ENCODE results near the gene ATOX1.
"Not testable (repeated sequence)": the region's sequence is repeated elsewhere in the genome, so short reads cannot be mapped to it uniquely, and the experiment has no call there.

ATOX1 gene

GRCh38 chr5:151737431-151737830 lies 21.0 kb downstream of the ATOX1 start:
- Histone ChIP-seq H3K79me1 (ENCODE audit: low read length) (no peaks in the 10 kb centered on the region), H3K27me3 (ENCODE audit: insufficient read depth, low read length, poor library complexity) (no peaks in the 10 kb centered on the region), H3K36me3 (ENCODE audit: control insufficient read depth, insufficient read depth, low read length) (no peaks in the 10 kb centered on the region), H3K4me3 (ENCODE audit: low read length) (no peak overlapping the region), H4K5ac (ENCODE audit: low read length) (no peak overlapping the region), H2AK5ac (ENCODE audit: low read length) (no peak overlapping the region), H3K4ac (ENCODE audit: low read depth, low read length) (no peak overlapping the region), H4K8ac (ENCODE audit: low read depth, low read length) (no peak overlapping the region), H3K4me2 (ENCODE audit: low read length) (no peak overlapping the region), H3K56ac (ENCODE audit: low read length) (no peak overlapping the region), H2BK15ac (replicated peaks; ENCODE audit: low read depth) (no peak overlapping the region), H3K23ac (ENCODE audit: low read length) (no peak overlapping the region), H2BK5ac (ENCODE audit: low read length) (no peak overlapping the region), H3K79me2 (ENCODE audit: control insufficient read depth, insufficient read depth, low read length) (no peaks in the 10 kb centered on the region), H3K18ac (ENCODE audit: low read length) (no peak overlapping the region), H3K27ac (ENCODE audit: low read depth, low read length) (no peak overlapping the region), H2BK120ac (ENCODE audit: low read depth, low read length) (no peak overlapping the region), H3K9ac (ENCODE audit: low read length) (no peak overlapping the region), H3K4me1 (ENCODE audit: control insufficient read depth, low read depth, low read length) (peaks cover 11% of the 10 kb centered on the region)
- no CpG with 5 or more reads among the region's 3 CpGs for WGBS (ENCODE audit: extremely low coverage, insufficient coverage, low lambda C conversion rate)
- DNase-seq = no peak

DNA sequence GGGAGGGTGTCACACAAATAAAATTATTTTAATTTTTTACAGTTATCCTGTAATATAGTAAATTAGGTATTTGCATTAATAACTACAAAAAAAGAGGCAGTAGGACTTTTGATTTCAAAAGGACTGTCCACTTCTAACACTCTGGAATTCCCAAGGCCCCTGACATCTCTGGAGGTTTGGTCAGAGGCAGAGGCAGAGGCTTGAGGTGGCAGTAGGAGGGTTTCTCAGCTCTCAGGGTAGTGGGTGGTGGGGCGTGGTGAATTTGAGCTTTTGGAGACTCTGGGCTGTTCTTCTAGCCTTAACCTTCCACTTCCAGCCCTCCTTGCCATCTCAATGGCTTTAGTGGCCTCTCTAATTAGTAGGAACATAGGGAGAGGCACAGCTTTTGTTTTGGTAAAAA lies 22.8 kb downstream of the ATOX1 start:
- Histone ChIP-seq H3K27me3 (ENCODE audit: insufficient read depth, low read length, poor library complexity) (no peaks in the 10 kb centered on the region), H3K27ac (ENCODE audit: low read depth, low read length) (no peak overlapping the region), H3K79me1 (ENCODE audit: low read length) (no peaks in the 10 kb centered on the region), H3K36me3 (ENCODE audit: control insufficient read depth, insufficient read depth, low read length) (no peaks in the 10 kb centered on the region), H3K23ac (ENCODE audit: low read length) (no peak overlapping the region), H3K4me2 (ENCODE audit: low read length) (no peak overlapping the region), H2BK5ac (ENCODE audit: low read length) (no peak overlapping the region), H4K8ac (ENCODE audit: low read depth, low read length) (no peak overlapping the region), H2AK5ac (ENCODE audit: low read length) (no peak overlapping the region), H3K4me3 (ENCODE audit: low read length) (no peak overlapping the region), H3K79me2 (ENCODE audit: control insufficient read depth, insufficient read depth, low read length) (no peaks in the 10 kb centered on the region), H3K9ac (ENCODE audit: low read length) (no peak overlapping the region), H2BK120ac (ENCODE audit: low read depth, low read length) (no peak overlapping the region), H3K4ac (ENCODE audit: low read depth, low read length) (no peak overlapping the region), H3K4me1 (ENCODE audit: control insufficient read depth, low read depth, low read length) (peaks cover 11% of the 10 kb centered on the region), H3K56ac (ENCODE audit: low read length) (no peak overlapping the region), H2BK15ac (replicated peaks; ENCODE audit: low read depth) (no peak overlapping the region), H4K5ac (ENCODE audit: low read length) (no peak overlapping the region), H3K18ac (ENCODE audit: low read length) (no peak overlapping the region)
- no peak for DNase-seq
- WGBS (ENCODE audit: extremely low coverage, insufficient coverage, low lambda C conversion rate) = no CpG with 5 or more reads among the region's 1 CpG

GRCh38 chr5:151734064-151734408 lies 24.4 kb downstream of the ATOX1 start:
- H3K4ac ChIP-seq (ENCODE audit: low read depth, low read length) = no peak overlapping the region
- H3K23ac ChIP-seq (ENCODE audit: low read length) = no peak overlapping the region
- no peak overlapping the region for H4K5ac ChIP-seq (ENCODE audit: low read length)
- H3K36me3 ChIP-seq (ENCODE audit: control insufficient read depth, insufficient read depth, low read length) = no peaks in the 10 kb centered on the region
- H3K18ac ChIP-seq (ENCODE audit: low read length) = no peak overlapping the region
- no peak overlapping the region for H3K9ac ChIP-seq (ENCODE audit: low read length)
- H2BK120ac ChIP-seq (ENCODE audit: low read depth, low read length) = no peak overlapping the region
- H2BK5ac ChIP-seq (ENCODE audit: low read length) = no peak overlapping the region
- H3K4me1 ChIP-seq (ENCODE audit: control insufficient read depth, low read depth, low read length) = peaks cover 3% of the 10 kb centered on the region
- H2BK15ac ChIP-seq (replicated peaks; ENCODE audit: low read depth) = no peak overlapping the region
- no peak overlapping the region for H3K4me2 ChIP-seq (ENCODE audit: low read length)
- no peak overlapping the region for H3K56ac ChIP-seq (ENCODE audit: low read length)
- no peaks in the 10 kb centered on the region for H3K79me1 ChIP-seq (ENCODE audit: low read length)
- no peak overlapping the region for H3K27ac ChIP-seq (ENCODE audit: low read depth, low read length)
- H4K8ac ChIP-seq (ENCODE audit: low read depth, low read length) = no peak overlapping the region
- no peak for DNase-seq
- WGBS (ENCODE audit: extremely low coverage, insufficient coverage, low lambda C conversion rate) = no CpG with 5 or more reads among the region's 3 CpGs
- no peak overlapping the region for H3K4me3 ChIP-seq (ENCODE audit: low read length)
- no peaks in the 10 kb centered on the region for H3K79me2 ChIP-seq (ENCODE audit: control insufficient read depth, insufficient read depth, low read length)
- H2AK5ac ChIP-seq (ENCODE audit: low read length) = no peak overlapping the region
- H3K27me3 ChIP-seq (ENCODE audit: insufficient read depth, low read length, poor library complexity) = no peaks in the 10 kb centered on the region

- Histone ChIP-seq H3K56ac (ENCODE audit: low read length) (no peak overlapping the region), H2BK120ac (ENCODE audit: low read depth, low read length) (no peak overlapping the region), H3K27ac (ENCODE audit: low read depth, low read length) (no peak overlapping the region), H3K23ac (ENCODE audit: low read length) (no peak overlapping the region), H2AK5ac (ENCODE audit: low read length) (no peak overlapping the region), H2BK5ac (ENCODE audit: low read length) (no peak overlapping the region), H3K4ac (ENCODE audit: low read depth, low read length) (no peak overlapping the region), H4K5ac (ENCODE audit: low read length) (no peak overlapping the region), H2BK15ac (replicated peaks; ENCODE audit: low read depth) (no peak overlapping the region), H4K8ac (ENCODE audit: low read depth, low read length) (no peak overlapping the region), H3K18ac (ENCODE audit: low read length) (no peak overlapping the region), H3K79me2 (ENCODE audit: control insufficient read depth, insufficient read depth, low read length) (no peaks in the 10 kb centered on the region), H3K4me1 (ENCODE audit: control insufficient read depth, low read depth, low read length) (peaks cover 3% of the 10 kb centered on the region), H3K79me1 (ENCODE audit: low read length) (no peaks in the 10 kb centered on the region), H3K36me3 (ENCODE audit: control insufficient read depth, insufficient read depth, low read length) (no peaks in the 10 kb centered on the region), H3K9ac (ENCODE audit: low read length) (no peak overlapping the region), H3K4me3 (ENCODE audit: low read length) (no peak overlapping the region), H3K4me2 (ENCODE audit: low read length) (no peak overlapping the region), H3K27me3 (ENCODE audit: insufficient read depth, low read length, poor library complexity) (no peaks in the 10 kb centered on the region)
- no peak for DNase-seq
- no CpG with 5 or more reads among the region's 9 CpGs for WGBS (ENCODE audit: extremely low coverage, insufficient coverage, low lambda C conversion rate)
These were observed 24.9 kb downstream of the ATOX1 start for GRCh38 chr5:151733358-151734063.

DNA sequence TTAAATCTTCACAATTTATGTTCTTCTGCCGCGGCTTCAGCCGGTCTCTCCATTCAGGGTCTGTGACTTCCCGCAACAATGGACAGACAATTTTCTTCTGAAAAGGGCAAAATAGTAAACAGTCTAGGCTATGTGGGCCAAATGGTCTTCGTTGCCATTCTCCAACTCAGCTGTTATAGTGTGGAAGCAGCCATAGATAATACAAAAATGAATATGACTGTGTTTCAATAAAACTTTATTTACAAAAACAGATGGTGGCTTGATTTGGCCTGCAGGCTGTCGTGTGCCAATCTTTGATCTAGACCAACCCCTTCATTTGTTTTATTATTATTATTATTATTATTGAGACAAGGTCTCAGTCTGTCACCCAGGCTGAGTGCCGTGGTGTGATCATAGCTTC lies 28.1 kb downstream of the ATOX1 start:
- DNase-seq = no peak
- H3K79me1 ChIP-seq (ENCODE audit: low read length) = no peaks in the 10 kb centered on the region
- no peak overlapping the region for H3K4me2 ChIP-seq (ENCODE audit: low read length)
- H3K27ac ChIP-seq (ENCODE audit: low read depth, low read length) = no peak overlapping the region
- no peaks in the 10 kb centered on the region for H3K79me2 ChIP-seq (ENCODE audit: control insufficient read depth, insufficient read depth, low read length)
- no peak overlapping the region for H3K9ac ChIP-seq (ENCODE audit: low read length)
- H3K27me3 ChIP-seq (ENCODE audit: insufficient read depth, low read length, poor library complexity) = no peaks in the 10 kb centered on the region
- H3K4me3 ChIP-seq (ENCODE audit: low read length) = no peak overlapping the region
- no peaks in the 10 kb centered on the region for H3K4me1 ChIP-seq (ENCODE audit: control insufficient read depth, low read depth, low read length)
- H2BK15ac ChIP-seq (replicated peaks; ENCODE audit: low read depth) = no peak overlapping the region
- no peak overlapping the region for H3K23ac ChIP-seq (ENCODE audit: low read length)
- no peak overlapping the region for H3K18ac ChIP-seq (ENCODE audit: low read length)
- H2BK120ac ChIP-seq (ENCODE audit: low read depth, low read length) = no peak overlapping the region
- H3K56ac ChIP-seq (ENCODE audit: low read length) = no peak overlapping the region
- H2BK5ac ChIP-seq (ENCODE audit: low read length) = no peak overlapping the region
- WGBS (ENCODE audit: extremely low coverage, insufficient coverage, low lambda C conversion rate) = no CpG with 5 or more reads among the region's 7 CpGs
- H3K4ac ChIP-seq (ENCODE audit: low read depth, low read length) = no peak overlapping the region
- no peaks in the 10 kb centered on the region for H3K36me3 ChIP-seq (ENCODE audit: control insufficient read depth, insufficient read depth, low read length)
- no peak overlapping the region for H4K5ac ChIP-seq (ENCODE audit: low read length)
- no peak overlapping the region for H4K8ac ChIP-seq (ENCODE audit: low read depth, low read length)
- no peak overlapping the region for H2AK5ac ChIP-seq (ENCODE audit: low read length)

GRCh38 chr5:151729597-151729996 lies 28.8 kb downstream of the ATOX1 start:
- H2BK15ac ChIP-seq (replicated peaks; ENCODE audit: low read depth); H3K79me1 ChIP-seq (ENCODE audit: low read length); H3K18ac ChIP-seq (ENCODE audit: low read length); H4K8ac ChIP-seq (ENCODE audit: low read depth, low read length); H3K9ac ChIP-seq (ENCODE audit: low read length); H3K36me3 ChIP-seq (ENCODE audit: control insufficient read depth, insufficient read depth, low read length); H3K27me3 ChIP-seq (ENCODE audit: insufficient read depth, low read length, poor library complexity); H3K4me1 ChIP-seq (ENCODE audit: control insufficient read depth, low read depth, low read length); H3K4me3 ChIP-seq (ENCODE audit: low read length); H3K4ac ChIP-seq (ENCODE audit: low read depth, low read length); H3K79me2 ChIP-seq (ENCODE audit: control insufficient read depth, insufficient read depth, low read length); H4K5ac ChIP-seq (ENCODE audit: low read length); H3K23ac ChIP-seq (ENCODE audit: low read length); H2BK5ac ChIP-seq (ENCODE audit: low read length); H3K27ac ChIP-seq (ENCODE audit: low read depth, low read length); H2BK120ac ChIP-seq (ENCODE audit: low read depth, low read length); H3K4me2 ChIP-seq (ENCODE audit: low read length); H3K56ac ChIP-seq (ENCODE audit: low read length); H2AK5ac ChIP-seq (ENCODE audit: low read length): not testable (repeated sequence)
- peak; percentile 70 for DNase-seq
- no CpG with 5 or more reads among the region's 5 CpGs for WGBS (ENCODE audit: extremely low coverage, insufficient coverage, low lambda C conversion rate)

Measured in mesendoderm (in vitro differentiated cells).